GM10266 (cell line): ENCODE results near the gene TREM1.

Source experiments
- DNase-seq: peaks from one replicate; pipeline ENCODE4 v3.0.0; 2012; ENCODE audit errors: extremely low spot score
- CTCF ChIP-seq: IDR thresholded peaks from 2 replicates; pipeline ENCODE4 v1.5.1; 2012; ENCODE audit warnings: mild to moderate bottlenecking, low read depth; ENCODE audit not compliant: control insufficient read depth, insufficient read depth; ENCODE audit errors: missing control alignments

The TREM1 gene

GRCh38 chr6:41258196-41258493 lies 28.3 kb downstream of the TREM1 start:
- no peak for TF ChIP-seq CTCF
- no peak for DNase-seq

GRCh38 chr6:41257369-41258195 lies 28.9 kb downstream of the TREM1 start:
- no peak for TF ChIP-seq CTCF
- DNase-seq: no peak

- TF ChIP-seq CTCF: no peak
- DNase-seq: no peak
Observed at GRCh38 chr6:41256383-41256782, 30.1 kb downstream of the TREM1 start.

GRCh38 chr6:41255638-41256246 lies 30.7 kb downstream of the TREM1 start:
- no peak for DNase-seq
- TF ChIP-seq CTCF: no peak

- TF ChIP-seq CTCF: no peak
- DNase-seq: no peak
Observed at GRCh38 chr6:41255110-41255509, 31.4 kb downstream of the TREM1 start.

GRCh38 chr6:41252401-41253169 lies 33.9 kb downstream of the TREM1 start:
- TF ChIP-seq CTCF: no peak
- no peak for DNase-seq
